GM12875 (cell line): ENCODE results near the gene PTGFR.

Experiments used
- H3K4me3 ChIP-seq: one replicate; pipeline ENCODE4 v1.5.1; 2011; ENCODE audit warnings: low read depth, low read length, control low read depth
- TF ChIP-seq, protein P1 (sequence below): IDR thresholded peaks from 2 replicates; pipeline ENCODE4 v1.5.1; 2011; ENCODE audit warnings: low read depth, mild to moderate bottlenecking, control low read depth, inconsistent platforms, low read length, moderate library complexity, borderline replicate concordance; ENCODE audit not compliant: insufficient read depth

The PTGFR gene

DNA sequence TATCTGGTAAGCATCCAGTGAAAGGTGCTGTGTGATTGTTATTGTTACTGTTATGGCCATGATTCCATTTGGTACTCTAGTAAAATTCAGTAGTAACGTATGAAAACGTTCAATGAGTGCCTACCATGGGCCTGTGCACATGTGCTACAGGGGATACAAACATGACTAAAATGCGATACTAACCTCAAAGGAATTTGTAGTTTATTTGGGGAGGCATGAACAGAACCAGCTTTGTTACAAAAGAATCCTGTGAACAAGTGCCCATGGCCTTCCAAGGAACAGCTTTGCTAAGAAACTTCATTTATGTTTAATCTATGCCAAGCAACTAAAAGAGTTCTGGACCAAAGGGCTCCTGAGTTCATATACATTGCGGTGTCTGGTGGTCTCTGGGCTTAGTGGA is 28.7 kb downstream of the PTGFR start:
- no peak overlapping the region for H3K4me3 ChIP-seq

DNA sequence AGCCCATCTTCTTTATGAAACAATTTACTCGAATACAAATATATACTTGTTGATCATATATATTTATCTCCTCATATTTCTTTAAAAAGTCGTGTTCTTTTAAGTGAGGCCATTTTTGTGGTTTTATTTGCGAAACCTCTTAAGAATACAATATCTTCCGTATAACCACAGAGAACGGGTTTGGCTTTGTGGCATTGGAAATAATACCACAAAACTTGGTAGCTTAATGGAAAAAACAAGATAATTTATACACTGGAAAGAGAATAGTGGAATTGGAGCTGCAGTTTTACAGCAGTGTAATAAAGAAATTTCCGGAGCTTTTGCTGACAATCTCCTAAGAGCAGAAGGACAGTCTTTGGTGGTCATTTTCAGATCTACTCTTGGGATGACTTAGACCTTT is 29.4 kb downstream of the PTGFR start:
- TF ChIP-seq, protein P1, sequence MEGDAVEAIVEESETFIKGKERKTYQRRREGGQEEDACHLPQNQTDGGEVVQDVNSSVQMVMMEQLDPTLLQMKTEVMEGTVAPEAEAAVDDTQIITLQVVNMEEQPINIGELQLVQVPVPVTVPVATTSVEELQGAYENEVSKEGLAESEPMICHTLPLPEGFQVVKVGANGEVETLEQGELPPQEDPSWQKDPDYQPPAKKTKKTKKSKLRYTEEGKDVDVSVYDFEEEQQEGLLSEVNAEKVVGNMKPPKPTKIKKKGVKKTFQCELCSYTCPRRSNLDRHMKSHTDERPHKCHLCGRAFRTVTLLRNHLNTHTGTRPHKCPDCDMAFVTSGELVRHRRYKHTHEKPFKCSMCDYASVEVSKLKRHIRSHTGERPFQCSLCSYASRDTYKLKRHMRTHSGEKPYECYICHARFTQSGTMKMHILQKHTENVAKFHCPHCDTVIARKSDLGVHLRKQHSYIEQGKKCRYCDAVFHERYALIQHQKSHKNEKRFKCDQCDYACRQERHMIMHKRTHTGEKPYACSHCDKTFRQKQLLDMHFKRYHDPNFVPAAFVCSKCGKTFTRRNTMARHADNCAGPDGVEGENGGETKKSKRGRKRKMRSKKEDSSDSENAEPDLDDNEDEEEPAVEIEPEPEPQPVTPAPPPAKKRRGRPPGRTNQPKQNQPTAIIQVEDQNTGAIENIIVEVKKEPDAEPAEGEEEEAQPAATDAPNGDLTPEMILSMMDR = no peak

More for the DNA sequence above, 28.7 kb downstream of the PTGFR start:
- TF ChIP-seq, protein P1 = no peak

GRCh38 chr1:78520843-78521242 is 30.1 kb downstream of the PTGFR start:
- H3K4me3 ChIP-seq = no peak overlapping the region
- TF ChIP-seq, protein P1 = no peak

More for the DNA sequence above, 29.4 kb downstream of the PTGFR start:
- no peak overlapping the region for H3K4me3 ChIP-seq

DNA sequence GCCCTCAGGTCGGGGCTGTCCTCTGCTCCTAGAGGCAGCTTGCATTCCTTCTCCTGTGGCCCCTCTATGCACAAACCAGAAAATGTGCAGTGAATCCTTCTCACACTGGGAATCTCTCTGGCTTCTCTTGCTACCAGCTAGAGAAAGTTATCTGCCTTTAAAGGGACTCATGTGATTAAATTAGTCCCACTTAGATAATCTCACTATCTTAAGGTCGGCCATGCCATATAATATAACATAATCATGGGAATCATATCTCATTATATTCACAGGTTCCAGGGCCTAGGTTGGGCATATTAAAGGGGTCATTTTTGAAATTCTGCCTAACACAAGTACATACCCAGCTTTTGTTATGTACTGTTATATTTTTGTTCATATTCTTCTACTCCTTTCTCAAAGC is 31.4 kb downstream of the PTGFR start:
- no peak overlapping the region for H3K4me3 ChIP-seq
- TF ChIP-seq, protein P1 = no peak

DNA sequence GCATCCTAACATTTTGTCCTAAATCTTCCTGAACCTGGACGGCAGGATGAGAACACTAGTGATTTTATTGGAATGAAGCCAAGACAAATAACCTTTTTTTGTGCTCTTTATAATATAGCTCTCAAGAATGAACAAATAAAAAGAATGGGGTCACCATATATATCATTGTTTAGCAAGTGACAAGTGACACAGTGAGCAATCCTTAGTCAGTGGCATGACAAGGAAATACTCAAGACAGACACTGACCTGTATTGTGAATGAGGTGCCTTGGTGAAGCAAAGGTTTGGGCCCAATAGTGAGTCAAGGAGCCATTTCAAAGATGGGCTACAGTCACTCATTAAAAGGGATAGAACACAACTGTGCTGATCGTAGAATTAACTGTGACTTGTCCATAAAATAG is 35.7 kb downstream of the PTGFR start:
- TF ChIP-seq, protein P1 = no peak
- H3K4me3 ChIP-seq = no peak overlapping the region

- H3K4me3 ChIP-seq = no peak overlapping the region
- TF ChIP-seq, protein P1 = no peak
These were observed 36.9 kb downstream of the PTGFR start for GRCh38 chr1:78527706-78528105.

DNA sequence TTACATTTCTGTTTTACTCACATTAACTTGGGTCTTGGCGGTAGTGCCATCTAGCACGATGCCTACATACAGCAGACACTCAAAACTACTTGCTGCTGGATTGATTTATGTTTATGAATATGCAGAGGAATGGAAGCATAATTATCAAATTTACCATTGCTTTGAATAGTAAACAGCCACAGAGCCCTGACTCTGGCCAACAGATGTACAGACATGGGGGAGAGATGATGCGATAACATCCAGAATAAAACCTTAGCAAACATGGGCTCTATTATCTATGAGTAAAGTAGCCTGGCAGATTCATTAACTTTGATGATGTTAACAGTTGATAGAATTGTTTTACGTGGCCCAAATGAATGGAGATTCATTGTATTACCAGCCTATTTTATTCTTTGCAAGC is 42.8 kb downstream of the PTGFR start:
- TF ChIP-seq, protein P1 = no peak
- H3K4me3 ChIP-seq = no peak overlapping the region
